GM21381 (cell line): Measurements from ENCODE around the gene ZFPM1.
"Not testable (repeated sequence)": the region's sequence is repeated elsewhere in the genome, so short reads cannot be mapped to it uniquely, and the experiment has no call there.

Experiments
- ATAC-seq: cut with Tn5 transposase; IDR thresholded peaks from one replicate; pipeline ENCODE4 v1.9.1; 2021; ENCODE audit warnings: mild to moderate bottlenecking, moderate library complexity; ENCODE audit not compliant: unreplicated experiment

The ZFPM1 gene

DNA sequence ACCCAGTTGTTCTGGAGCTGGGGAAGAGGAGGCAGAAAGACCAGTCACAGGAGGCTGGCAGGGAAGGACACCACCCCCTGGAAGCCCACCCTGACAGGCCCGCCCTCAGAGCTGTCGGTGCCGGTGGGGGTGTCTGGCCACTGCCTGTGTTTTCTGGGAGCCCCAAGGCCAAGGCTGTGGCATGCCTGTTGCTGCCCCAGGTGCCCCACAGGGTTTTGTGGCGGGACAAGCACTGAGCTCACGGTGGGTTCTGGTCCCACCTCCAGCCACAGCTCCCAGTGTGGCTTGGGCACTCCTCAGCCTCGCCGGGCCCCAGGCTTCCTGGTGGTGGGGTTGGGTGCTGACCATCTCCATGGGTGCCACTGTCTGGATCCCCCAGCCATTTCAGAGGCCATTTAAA is 58.0 kb downstream of the ZFPM1 start:
- ATAC-seq: no peak

DNA sequence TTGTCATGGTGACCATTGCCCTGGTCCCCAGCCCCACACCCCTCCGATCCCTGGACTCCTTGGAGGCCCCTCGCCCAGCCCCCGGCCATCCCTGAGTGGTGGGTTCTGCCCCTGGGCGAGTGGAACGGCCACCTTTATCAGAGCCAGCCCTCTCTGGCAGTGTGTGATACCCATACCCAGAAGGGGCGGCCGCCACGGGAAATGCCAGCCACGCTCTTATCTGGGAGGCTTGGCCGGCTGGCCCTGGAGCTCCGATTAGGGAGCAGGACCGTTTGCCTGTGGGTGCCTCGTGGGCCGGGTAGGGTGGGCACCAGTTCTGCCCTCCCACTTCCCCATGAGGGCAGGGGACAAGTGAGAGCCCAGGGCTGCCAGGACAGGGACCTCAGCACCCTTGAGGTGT is 58.8 kb downstream of the ZFPM1 start:
- ATAC-seq: no peak

DNA sequence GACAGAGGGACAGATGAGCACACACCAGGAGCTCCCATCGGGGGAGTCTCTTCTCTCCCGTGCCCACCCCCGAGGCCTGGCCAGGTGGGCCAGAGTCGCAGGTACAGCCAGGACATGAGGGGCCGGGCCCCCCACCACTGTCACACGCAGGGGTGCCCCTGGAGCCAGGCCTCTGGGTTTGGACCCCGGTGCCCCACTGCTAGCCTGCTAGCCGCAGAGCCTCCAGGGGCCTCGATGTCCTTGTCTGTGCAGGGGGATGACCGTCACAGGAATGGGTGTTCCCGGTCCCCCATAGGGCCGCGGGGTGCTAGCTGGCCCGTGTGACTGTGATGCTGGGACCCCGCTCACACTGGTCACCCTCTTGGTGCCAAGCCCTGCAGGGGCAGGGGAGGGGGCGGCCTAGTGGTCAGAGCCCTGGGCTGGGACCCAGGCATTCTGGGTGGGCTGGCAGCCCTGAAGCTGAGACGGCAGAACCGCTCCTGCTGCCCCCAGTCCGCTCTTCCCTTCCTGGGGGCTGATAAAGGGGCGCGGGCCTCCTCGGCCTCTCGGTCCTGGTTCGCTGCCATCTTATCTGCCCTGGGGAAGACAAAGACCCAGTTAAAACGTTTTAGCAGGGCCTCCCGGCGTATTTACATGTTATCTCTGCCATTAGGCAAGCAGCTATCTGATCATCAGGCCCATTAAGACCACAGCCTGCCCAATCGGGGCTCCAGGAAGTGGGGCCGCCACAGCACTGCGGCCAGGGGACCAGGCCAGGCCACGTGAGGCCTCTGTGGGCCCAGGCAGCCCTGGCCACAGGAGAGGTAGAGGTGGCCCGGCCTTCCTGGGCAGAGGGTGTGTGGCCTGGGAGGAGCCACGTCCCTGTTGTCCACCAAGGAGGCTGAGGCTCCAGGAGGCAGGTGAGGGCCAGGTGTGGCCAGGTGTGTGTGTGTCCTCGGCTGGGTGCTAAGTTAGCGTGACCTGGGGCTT is 59.9 kb downstream of the ZFPM1 start:
- no peak for ATAC-seq

DNA sequence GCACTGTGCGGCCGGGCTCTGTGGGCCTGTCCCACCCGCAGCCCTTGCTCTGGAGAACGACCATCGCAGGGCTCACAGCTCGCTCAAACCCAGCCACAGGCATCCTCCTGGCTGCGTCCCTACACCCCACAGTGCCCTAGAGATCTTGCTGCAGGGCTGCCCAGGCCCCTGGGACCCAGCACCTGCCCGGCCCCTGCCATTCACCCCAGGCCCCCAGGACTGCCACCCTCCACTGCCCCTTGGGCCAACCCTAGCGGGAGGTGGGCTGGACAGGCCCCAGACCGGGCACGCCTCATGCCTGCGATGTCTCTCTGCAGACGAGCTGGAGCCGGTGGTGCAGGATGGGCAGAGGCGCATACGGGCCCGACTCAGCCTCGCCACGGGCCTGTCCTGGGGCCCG is 61.0 kb downstream of the ZFPM1 start:
- ATAC-seq: no peak

DNA sequence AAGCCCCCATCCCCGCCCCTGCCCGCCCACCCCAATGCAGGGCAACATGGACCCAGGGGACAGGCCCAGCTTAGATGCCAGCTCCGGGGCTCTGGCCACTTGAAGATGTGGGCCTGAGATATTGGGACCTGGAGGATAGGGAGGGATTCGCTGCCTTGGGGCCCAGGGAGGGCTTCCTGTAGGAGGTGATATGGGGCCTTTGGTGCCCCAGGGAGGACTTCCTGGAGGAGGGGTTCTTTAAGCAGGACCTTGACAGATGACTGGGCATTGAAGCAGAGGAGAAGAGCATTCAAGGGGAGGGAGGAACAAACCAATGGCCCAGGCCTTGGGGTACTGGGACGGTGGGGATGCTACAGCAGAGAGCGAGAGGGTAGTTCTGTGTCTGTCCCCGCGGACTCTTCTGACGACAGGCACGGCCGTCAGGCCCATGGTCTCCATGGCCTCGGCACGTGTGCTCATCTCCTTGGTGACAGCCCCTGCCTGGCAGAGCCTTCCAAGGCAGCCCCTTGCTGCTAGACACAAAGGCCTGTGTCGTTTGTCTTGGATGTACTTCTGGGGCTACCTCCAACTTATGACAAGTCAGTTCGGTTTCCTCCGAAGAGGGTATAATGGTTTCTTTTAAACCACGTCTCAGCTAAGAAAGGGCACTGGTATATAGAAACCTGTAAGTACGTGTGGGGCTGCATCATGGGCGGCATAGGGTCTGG is 61.6 kb downstream of the ZFPM1 start:
- no peak for ATAC-seq

DNA sequence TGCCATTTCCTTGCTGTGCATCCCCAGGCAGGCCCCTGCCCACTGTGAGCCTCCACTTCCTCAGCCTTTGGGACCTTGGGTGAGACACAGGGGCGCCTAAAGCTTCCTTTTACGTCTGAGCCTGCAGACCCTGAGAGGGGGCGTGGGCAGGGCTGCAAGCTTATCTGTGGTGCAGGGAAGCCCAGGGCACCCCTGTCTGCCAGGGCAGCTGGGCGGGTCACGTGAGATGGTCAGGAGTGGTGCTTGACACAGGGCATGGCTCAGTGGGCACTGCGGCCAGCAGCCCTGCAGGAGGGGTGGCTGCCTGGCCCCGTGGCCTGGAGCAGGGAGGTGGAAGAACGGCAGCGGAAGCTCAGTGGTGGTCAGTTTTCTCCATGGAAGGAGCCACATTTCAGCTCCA is 62.3 kb downstream of the ZFPM1 start:
- ATAC-seq: no peak

DNA sequence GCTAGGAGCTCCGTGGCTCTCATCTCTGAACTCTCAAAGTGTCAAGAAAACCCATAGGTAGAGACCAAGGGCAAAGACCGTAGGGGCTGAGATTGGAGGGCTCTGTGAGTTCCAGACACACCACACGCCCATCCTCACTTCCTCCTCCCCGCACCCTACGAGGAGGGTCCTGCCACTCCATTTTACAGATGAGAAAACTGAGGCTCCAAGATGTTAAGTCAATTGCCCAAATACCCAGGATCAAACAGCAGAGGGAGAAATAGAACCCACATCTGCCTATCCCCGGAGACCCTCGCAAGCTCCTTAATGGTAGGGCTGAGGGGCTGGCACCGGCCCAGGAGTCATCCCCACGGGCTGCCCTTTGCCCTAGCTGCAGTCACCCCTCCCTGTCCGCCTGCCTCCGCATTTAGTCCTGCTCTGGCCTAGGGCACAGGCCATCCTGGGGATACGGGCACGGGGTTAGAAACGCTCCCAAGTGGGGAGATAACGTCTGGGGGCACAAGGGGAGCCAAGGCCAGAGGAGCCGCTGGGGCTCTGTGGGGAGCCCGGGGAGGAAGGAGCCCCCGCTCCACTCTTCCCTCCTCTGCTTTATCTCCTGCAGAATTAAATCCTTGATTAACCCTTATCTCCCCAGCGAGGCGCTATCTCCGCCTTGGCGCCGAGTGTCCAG is 63.0 kb downstream of the ZFPM1 start:
- ATAC-seq: no peak

DNA sequence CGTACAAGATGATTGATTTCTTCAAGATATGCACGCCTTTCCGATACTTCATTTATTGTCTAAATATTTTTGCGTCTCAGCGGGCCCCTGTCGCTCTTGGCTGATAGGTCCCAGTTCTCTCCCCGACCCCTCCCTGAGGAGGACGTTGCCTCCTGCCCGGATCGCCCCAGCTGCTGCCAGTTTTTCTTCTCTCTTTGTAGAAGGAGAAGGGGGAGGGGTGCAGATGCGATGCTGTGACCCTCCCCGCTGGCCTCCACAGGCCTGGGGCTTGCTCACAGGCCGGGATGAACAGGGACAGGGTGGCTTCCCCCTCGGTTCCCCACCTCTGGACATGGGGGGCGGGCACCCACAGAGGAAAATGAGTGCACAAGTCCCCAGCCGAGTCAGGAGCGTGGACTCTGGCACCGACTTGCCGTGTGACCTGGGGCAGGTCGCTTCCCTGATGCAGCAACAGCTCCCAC is 63.6 kb downstream of the ZFPM1 start:
- no peak for ATAC-seq

DNA sequence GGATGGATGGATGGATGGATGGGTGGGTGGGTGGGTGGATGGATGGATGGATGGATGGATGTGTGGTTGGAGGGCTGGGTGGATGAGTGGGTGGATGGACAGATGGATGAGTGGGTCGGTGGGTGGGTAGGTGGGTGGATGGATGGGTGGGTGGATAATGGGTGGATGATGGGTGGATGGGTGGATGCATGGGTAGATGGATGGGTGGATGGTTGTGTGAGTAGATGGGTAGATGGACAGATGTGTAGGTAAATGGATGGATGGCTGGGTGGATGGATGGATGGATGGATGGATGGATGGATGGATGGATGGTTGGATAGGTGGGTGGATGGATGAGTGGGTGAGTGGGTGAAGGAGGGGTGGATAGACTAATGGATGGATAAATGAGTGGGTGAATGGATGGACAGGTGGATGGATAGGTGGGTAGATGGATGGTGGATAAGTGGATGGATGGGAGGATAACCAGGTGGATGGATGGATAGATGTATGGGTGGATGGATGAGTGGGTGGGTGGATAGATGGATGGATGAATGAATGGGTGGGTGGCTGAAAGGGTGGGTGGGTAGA is 64.2 kb downstream of the ZFPM1 start:
- not testable (repeated sequence) for ATAC-seq

DNA sequence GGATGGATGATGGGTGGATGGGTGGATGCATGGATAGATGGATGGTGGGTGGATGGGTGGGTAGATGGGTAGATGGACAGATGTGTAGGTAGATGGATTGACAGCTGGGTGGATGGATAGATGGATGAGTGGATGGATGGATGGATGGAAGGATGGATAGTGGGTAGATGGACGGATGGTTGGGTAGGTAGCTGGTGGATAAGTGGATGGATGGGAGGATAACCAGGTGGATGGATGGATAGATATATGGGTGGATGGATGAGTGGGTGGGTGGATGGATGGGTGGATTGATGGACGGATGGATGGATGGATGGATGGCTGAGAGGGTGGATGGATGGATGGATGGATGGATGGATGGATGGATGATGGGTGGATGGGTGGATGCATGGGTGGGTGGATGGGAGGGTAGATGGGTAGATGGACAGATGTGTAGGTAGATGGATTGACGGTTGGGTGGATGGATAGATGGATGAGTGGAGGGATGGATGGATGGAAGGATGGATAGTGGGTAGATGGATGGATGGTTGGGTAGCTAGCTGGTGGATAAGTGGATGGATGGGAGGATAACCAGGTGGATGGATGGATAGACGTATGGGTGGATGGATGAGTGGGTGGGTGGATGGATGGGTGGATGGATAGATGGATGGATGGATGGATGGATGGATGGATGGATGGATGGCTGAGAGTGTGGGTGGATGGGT is 65.5 kb downstream of the ZFPM1 start:
- ATAC-seq: not testable (repeated sequence)

DNA sequence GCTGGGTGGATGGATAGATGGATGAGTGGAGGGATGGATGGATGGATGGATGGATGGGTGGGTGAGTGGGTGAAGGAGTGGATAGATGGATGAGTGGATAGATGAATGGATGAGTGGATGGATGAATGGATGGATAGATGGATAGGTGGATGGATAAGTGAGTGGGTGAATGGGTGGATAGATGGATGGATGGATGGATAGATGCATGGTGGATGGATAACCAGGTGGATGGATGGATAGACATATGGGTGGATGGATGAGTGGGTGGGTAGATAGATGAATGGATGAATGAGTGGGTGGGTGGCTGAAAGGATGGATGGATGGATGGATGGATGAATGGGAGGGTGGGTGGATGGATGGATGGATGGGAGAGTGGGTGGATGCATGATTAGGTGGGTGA is 66.2 kb downstream of the ZFPM1 start:
- no peak for ATAC-seq

DNA sequence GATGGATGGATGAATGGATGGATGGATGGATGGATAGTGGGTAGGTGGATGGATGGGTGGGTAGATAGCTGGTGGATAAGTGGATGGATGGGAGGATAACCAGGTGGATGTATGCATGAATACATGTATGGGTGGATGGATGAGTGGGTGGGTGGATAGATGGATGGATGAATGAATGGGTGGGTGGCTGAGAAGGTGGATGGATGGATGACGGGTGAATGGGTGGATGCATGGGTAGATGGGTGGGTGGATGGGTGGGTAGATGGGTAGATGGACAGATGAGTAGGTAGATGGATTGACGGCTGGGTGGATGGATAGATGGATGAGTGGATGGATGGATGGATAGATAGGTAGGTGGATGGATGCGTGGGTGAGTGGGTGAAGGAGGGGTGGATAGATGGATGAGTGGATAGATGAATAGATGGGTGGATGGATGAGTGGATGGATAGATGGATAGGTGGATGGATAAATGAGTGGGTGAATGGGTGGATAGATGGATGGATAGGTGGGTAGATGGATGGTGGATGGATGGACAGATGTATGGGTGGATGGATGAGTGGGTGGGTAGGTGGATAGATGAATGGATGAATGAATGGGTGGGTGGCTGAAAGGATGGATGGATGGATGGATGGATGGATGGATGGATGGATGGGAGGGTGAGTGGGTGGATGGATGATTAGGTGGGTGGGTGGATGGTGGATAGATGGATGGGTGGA is 67.0 kb downstream of the ZFPM1 start:
- ATAC-seq: no peak

DNA sequence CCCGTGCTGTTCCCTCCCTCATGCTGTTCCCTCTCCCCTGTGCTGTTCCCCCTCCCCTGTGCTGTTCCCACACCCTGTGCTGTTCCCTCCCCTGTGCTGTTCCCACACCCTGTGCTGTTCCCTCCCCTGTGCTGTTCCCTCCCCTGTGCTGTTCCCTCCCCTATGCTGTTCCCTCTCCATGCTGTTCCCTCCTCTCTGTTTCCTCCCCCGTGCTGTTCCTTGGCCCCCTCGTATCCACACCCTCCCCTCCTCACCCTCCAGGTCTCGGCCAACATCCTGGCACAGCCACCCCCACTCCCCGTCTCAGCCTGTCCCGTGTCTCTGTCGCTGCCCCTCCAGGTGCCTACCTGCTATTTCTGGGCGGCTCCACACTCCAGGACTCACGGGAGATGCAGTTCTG is 68.6 kb downstream of the ZFPM1 start:
- no peak for ATAC-seq

DNA sequence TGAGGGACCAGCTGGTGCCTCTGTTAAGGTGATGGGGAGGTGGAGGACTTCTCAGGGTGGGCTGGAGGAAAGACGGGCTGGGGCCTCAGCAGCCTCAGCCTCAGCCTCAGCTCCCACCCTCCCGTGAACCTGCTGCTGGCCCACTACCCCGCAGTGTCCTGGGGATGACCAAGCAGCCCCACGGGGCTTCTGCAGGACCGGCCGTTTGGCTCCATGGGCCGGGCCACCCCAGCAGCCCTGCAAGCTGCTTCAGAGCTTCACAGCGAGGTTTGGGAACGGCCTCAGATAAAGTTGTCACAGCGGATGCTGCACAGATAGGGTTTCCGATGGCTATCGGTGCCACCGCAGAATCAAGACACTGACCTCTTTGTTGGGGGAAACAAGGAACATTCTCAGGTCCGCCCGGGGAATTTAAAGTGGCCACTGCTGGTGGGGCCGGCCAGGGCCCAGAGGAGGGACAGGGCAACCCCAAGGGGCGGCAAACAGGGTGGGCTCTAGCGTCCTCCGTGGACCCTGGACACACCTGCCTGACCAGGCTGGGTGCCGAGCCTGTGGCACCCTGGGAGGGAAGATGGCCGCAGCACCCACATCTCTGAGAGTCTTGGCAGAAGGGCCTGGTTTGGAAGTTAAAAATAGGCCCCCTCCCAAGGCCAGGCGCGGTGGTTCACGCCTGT is 69.3 kb downstream of the ZFPM1 start:
- ATAC-seq: no peak

DNA sequence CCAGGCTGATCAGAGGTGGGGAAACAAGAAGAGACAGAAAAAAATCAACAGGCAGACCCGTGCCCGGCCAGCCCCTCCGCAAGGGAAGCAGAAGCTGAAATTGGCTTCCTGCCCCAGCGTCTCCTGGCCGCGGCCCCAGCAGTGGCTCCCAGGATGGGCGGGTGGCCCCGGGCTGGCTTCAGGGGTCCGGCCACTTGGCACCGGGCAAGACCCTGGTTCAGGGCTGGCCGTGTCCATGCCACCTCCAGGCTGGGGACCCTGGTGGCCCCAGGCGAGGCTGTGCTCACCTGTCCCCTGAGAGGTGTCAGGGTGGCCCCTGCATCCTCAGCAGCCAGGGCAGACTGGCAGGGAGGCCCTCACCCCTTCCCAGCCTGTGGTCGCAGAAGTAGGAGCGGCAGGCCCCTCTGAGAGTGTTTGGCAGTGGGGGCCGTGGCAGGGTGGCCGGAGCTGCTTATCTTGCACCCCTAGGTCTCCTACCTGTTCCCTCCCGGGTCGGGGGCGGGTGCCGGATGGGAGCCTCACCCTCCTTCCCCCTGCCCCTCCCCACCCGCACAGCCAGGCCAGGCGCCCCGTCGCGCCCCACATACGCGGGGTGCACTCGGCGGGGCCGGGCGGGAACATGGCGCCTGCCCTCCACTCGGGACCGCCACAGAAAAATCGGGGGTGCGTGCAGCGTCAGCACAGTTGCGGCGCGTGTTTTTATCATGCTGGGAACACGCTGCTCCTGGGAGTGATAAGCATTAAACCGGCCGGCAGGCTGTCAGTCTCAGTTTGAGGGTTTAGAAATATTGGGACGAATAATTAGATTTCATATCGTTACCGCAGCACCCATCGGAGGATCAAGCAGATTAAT is 70.5 kb downstream of the ZFPM1 start:
- ATAC-seq: no peak

DNA sequence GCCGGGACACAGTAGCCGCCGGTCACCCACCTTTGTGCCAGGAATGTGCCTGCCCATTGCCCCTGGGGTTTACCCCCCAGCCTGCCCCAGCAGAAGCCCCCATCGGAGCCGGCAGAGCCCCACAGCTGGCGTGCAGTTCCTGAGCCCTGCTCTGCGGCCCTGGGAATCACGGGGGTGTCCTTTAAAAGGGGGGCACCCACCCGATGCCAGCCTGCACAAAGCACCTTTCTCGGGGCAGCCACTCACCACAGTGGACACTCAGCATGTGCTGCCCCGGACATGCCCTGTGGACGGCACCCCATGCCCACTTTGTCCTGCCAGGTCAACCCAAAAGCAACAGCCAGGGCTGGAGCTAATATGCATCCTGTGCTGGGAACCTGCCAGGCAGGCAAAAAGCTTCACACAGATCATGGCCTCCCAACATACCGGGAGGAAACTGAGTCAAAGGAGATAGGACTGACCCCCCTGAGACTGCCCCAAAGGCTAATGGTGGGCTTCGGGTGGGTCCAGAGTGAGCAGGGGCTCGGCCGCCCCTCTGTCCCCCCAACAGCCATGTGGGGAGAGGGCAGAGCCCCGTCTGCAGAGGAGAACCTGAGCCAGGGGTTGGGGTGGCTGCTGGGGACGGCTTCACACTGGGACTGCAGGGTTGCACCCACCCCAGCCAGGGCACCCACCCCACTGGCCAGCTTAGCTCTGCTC is 71.3 kb downstream of the ZFPM1 start:
- no peak for ATAC-seq

DNA sequence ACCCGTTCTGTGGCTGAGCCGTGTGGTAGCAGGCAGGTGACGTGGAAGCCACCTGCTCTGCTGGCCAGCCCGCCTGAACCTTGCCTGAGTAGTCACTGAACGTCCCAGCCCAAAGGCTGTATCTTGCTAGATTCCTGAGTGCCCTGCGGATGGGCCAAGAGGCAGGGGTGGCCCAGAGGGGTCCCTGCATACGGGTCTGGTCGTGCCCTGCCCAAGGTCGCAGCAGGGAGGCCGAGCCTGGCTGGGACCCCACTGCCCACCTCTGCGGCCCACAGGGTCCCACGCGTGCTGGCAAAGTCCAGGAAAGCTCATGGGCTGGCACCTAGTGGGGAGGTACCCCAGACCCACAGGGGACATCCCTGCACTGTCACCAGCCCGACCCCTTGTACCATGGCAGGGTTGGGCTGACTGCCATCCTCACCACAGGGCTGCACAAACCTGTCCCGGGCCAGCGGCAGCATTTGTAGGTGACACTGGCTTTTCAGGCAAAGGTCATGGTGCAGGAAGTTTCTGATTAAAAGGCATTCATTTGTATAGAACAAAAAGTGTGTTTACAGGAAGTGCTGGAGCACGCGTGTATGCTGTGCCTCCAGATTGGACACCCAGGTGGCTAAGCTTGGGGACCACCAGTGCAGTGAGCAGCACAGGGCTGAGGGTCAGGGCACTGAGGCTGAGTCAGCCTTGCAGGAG is 72.0 kb downstream of the ZFPM1 start:
- no peak for ATAC-seq
